Measurements from ENCODE around the gene WDR70. TPM values are rescaled to one million over a fixed set of nuclear protein-coding genes. Genes with fewer than 3 reads are reported as not detected.
A peak's percentile ranks its signal among the peaks of the same experiment; 100 is the strongest.
"Not testable (repeated sequence)": the region's sequence is repeated elsewhere in the genome, so short reads cannot be mapped to it uniquely, and the experiment has no call there.

The WDR70 gene
- total RNA-seq, 6 experiments from 2014 or later: 8.8 to 13.4 (median 11.3) TPM

GRCh38 chr5:37641933-37642332, 262.8 kb downstream of the WDR70 start:
- ATAC-seq: no peak
- intact Hi-C loops (cut with DNase I): no loop called here

DNA sequence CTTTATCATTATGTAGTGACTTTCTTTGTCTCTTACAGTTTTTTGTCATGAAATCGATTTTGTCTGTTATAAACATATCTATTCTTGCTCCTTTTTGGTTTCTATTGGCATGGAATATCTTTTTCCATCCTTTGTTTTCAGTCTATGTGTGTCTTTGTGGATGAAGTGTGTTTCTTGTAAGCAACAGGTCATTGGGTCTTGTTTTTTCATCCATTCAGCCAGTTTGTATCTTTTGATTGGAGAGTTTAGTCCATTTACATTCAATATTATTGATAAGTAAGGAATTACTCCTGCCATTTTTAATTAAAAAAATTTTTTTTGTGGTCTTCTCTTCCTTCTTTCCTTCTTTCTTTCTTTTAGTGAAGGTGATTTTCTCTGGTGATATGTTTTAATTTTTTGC, 266.6 kb downstream of the WDR70 start:
- ATAC-seq (no peak), DNase-seq (no peak)
- TF ChIP-seq CTCF (IDR thresholded peaks at IDR 0.05) (no peak), POLR2A (IDR thresholded peaks at IDR 0.05) (no peak)
- intact Hi-C loops (cut with DNase I): no loop called here
- H3K9me3 ChIP-seq: no peaks in the 10 kb centered on the region
- H3K4me1 ChIP-seq: no peaks in the 10 kb centered on the region
- no peak overlapping the region for H3K4me3 ChIP-seq
- 75% methylated on average over 1 of the region's 1 CpG for WGBS (ENCODE audit: insufficient coverage, low coverage, low lambda C conversion rate, missing lambda C conversion rate)
- H3K36me3 ChIP-seq: no peaks in the 10 kb centered on the region
- H3K27ac ChIP-seq: no peak overlapping the region
- H3K27me3 ChIP-seq: no peaks in the 10 kb centered on the region

More at GRCh38 chr5:37641933-37642332, 262.8 kb downstream of the WDR70 start:
- no peak for DNase-seq
- TF ChIP-seq POLR2A (IDR thresholded peaks at IDR 0.05) (no peak), CTCF (IDR thresholded peaks at IDR 0.05) (no peak)
- no peaks in the 10 kb centered on the region for H3K9me3 ChIP-seq
- no peaks in the 10 kb centered on the region for H3K36me3 ChIP-seq
- no peak overlapping the region for H3K27ac ChIP-seq
- H3K4me3 ChIP-seq: no peak overlapping the region
- H3K4me1 ChIP-seq: no peaks in the 10 kb centered on the region
- 0% methylated on average over 1 of the region's 1 CpG for WGBS (ENCODE audit: insufficient coverage, low coverage, low lambda C conversion rate, missing lambda C conversion rate)
- H3K27me3 ChIP-seq: no peaks in the 10 kb centered on the region

DNA sequence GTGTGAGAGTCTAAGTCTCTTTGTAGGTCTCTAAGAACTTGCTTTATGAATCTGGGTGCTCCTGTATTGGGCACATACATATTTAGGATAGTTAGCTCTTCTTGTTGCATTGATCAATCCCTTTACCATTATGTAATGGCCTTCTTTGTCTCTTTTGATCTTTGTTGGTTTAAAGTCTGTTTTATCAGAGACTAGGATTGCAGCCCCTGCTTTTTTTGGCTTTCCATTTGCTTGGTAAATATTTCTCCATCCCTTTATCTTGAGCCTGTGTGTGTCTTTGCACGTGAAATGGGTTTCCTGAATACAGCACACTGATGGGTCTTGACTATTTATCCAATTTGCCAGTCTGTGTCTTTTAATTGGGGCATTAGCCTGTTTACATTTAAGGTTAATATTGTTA, 275.4 kb downstream of the WDR70 start:
- intact Hi-C loops (cut with DNase I); ATAC-seq: not testable (repeated sequence)
- 29% methylated on average over 1 of the region's 1 CpG for WGBS (ENCODE audit: insufficient coverage, low coverage, low lambda C conversion rate, missing lambda C conversion rate)

GRCh38 chr5:37657046-37657445, 277.9 kb downstream of the WDR70 start:
- Histone ChIP-seq H3K36me3 (no peaks in the 10 kb centered on the region), H3K27ac (no peak overlapping the region), H3K4me1 (peaks cover 0 to 21% (median 0%) of the 10 kb centered on the region in 4 donors), H3K4me3 (no peak overlapping the region), H3K27me3 (no peaks in the 10 kb centered on the region), H3K9me3 (no peaks in the 10 kb centered on the region)
- intact Hi-C loops (cut with DNase I): no loop called here
- ATAC-seq (no peak), DNase-seq (no peak)
- WGBS (ENCODE audit: insufficient coverage, low coverage, low lambda C conversion rate, missing lambda C conversion rate): 100% methylated on average over 1 of the region's 4 CpGs
- TF ChIP-seq POLR2A (IDR thresholded peaks at IDR 0.05) (no peak), CTCF (IDR thresholded peaks at IDR 0.05) (no peak)

More for the DNA sequence above, 275.4 kb downstream of the WDR70 start:
- H3K27me3 ChIP-seq, H3K27ac ChIP-seq, DNase-seq, H3K4me3 ChIP-seq, H3K9me3 ChIP-seq, H3K36me3 ChIP-seq: not testable (repeated sequence)
- peaks cover 0 to 21% (median 0%) of the 10 kb centered on the region in 4 donors for H3K4me1 ChIP-seq

GRCh38 chr5:37658440-37658839, 279.3 kb downstream of the WDR70 start:
- H3K27me3 ChIP-seq: no peaks in the 10 kb centered on the region
- 38% methylated on average over 2 of the region's 2 CpGs for WGBS (ENCODE audit: insufficient coverage, low coverage, low lambda C conversion rate, missing lambda C conversion rate)
- TF ChIP-seq CTCF (IDR thresholded peaks at IDR 0.05) (no peak), POLR2A (IDR thresholded peaks at IDR 0.05) (no peak)
- H3K4me1 ChIP-seq: peaks cover 0 to 28% (median 0%) of the 10 kb centered on the region in 4 donors
- H3K27ac ChIP-seq: no peak overlapping the region
- intact Hi-C loops (cut with DNase I): no loop called here
- H3K4me3 ChIP-seq: no peak overlapping the region
- H3K36me3 ChIP-seq: no peaks in the 10 kb centered on the region
- no peak for DNase-seq
- peak in 1 of 4 donors; percentile 46 for ATAC-seq
- H3K9me3 ChIP-seq: no peaks in the 10 kb centered on the region
